Subcutaneous adipose tissue (tissue), 4 donors: ENCODE results near the gene PLOD3. TPM values are rescaled to one million over a fixed set of nuclear protein-coding genes. Genes with fewer than 3 reads are reported as not detected.

ENCODE experiments used
- total RNA-seq, 4 donors: library from RNA; depleted of rRNA; stranded (reverse); fragments of >200 nt; gene quantifications; one replicate each; pipeline ENCODE4 v1.1.0, GENCODE V29; 2016
- TF ChIP-seq, protein P1 (sequence below): fragments of 450-650 bp; IDR thresholded peaks from one replicate; pipeline ENCODE4 v1.5.1; 2016; ENCODE audit warnings: low read depth, mild to moderate bottlenecking, control low read depth, antibody characterized with exemption, moderate library complexity

The PLOD3 gene
- total RNA-seq, 4 donors from 2014 or later, result 35.7 to 45.0 (median 42.6) TPM

DNA sequence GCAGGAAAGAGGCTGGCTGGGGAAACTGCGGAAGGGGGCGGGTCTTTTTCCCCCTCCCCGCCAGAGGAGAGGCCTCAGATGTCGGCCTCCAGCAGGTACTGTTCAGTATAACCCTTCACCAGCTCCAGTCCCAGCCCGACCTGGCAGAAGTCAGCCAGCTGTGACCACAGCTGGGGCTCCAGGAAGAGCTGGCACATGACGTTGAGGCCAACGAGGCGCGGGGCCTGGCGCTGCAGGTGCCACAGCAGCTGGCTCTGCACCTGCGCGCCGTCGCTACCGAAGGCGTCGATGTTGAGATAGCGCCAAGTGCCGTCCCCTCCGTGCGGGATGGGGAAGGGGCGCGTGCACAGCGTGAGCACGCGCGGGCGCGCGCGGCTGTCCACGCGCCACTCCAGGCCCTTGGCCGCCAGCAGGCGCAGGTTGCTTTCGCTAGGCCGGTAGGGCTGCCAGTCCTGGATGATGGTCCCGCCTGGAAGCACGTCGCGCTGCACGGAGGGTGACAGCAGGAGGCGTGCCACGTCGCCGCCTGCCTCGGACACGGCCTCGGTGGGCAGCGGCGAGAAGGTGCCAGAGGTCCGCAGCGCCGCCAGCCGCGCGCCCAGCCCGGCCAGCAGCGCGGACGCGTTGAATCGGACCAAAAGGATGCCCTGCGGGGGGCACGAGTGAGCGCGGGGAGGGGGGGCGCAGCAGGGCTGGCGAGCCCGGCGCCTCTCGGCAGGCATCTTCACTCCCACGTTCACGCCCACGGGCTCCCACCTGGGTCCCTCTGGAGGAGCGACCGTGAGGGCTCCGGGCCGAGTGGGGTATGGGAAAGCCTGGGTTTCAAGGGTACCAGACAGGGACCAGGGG, 45.2 kb downstream of the PLOD3 start:
- TF ChIP-seq, protein P1, sequence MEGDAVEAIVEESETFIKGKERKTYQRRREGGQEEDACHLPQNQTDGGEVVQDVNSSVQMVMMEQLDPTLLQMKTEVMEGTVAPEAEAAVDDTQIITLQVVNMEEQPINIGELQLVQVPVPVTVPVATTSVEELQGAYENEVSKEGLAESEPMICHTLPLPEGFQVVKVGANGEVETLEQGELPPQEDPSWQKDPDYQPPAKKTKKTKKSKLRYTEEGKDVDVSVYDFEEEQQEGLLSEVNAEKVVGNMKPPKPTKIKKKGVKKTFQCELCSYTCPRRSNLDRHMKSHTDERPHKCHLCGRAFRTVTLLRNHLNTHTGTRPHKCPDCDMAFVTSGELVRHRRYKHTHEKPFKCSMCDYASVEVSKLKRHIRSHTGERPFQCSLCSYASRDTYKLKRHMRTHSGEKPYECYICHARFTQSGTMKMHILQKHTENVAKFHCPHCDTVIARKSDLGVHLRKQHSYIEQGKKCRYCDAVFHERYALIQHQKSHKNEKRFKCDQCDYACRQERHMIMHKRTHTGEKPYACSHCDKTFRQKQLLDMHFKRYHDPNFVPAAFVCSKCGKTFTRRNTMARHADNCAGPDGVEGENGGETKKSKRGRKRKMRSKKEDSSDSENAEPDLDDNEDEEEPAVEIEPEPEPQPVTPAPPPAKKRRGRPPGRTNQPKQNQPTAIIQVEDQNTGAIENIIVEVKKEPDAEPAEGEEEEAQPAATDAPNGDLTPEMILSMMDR, result no peak

DNA sequence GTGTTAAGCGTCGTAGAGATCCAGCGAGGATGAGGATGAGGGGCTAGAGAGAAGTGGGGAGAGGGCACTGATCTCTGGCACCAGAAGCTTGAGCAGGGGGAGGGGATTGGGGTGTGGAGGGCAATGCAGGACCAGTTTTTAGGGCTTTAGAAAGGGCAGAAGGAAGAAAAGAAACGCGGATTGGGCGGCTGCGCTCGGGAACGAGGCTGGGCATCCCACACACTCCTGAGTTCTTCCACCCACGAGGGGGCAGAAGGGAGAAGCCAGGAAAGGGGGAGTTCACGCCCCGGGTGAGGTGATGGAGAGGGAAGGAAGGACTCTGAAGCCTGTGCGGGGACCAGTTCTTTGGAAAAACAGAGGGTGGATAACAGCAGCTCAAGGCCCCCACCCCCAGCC, 45.9 kb downstream of the PLOD3 start:
- TF ChIP-seq, protein P1, result no peak

GRCh38 chr7:101170617-101171441, 46.6 kb downstream of the PLOD3 start:
- TF ChIP-seq, protein P1, result no peak

DNA sequence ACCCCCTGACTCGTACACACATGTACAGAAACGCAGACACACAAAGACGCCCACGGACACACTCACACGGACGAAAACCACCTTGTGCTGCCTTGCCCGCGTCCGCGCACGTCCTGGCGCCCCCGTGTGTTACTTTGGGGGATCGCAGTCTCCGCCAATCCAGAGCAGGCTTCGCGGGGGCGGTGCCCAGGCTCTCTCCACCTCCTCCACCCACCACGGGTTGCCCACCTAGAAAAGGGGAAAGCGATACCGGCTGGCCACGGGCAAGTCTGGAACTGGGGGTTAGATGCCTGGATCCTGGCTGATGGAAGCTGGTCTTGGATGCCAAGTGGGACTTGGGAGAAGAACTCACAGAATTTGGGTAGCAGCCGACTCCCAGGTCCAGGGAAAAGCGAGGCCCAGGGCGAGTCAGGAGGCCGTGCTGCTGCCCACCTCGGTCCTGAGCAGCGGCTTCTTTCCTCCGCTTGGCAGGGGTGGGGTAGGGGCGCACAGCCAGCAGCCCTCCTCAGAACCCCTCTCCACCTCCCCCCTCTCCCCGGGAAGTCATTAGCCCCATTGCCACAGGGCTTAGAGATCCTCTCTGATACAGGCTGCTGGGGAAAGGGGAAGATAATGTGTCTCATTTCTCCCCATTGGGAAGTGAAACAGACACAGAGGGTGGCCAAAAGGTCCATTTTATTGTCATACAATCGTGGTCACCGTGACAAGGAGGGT, 47.4 kb downstream of the PLOD3 start:
- TF ChIP-seq, protein P1, result no peak

DNA sequence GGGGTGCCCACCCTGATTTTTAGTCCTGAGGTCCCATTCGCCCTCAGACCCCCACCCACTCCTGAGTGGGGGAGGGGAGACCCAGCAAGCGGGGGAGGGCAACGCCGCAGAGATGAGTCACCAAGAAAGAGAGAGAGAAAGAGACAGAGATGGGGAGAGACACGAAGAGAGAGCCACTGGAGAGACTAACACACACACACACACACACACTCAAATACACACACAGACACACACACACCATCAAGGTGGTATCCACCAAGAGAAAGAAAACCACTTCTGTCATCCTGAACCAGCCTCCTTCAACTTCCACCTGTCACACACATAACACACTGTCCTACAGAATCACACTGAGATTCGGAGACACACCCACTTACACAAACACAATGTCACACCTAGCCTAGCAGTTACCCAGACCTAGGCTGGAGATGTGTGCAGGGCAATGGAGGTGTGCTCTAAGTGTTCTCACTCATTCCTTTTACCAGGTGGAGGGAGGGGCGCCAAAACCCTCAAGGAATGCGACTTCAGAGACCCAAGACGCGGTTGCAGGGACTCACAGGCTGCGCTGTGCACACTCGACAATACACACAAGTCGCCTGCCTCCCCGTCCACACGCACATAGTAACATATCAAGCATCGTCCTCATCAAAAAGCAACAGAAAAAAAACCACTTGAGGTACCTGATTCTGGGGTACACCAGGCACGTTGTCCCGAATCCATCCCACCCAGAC, 48.1 kb downstream of the PLOD3 start:
- TF ChIP-seq, protein P1, result no peak

GRCh38 chr7:101168412-101169049, 48.9 kb downstream of the PLOD3 start:
- TF ChIP-seq, protein P1, result no peak
